ENCODE results near the gene PTPRQ. TPM values are rescaled to one million over a fixed set of nuclear protein-coding genes. Genes with fewer than 3 reads are reported as not detected.

Gene PTPRQ
- total RNA-seq, 4 donors from 2014 or later: 8.8 to 23.1 (median 11.2) TPM

DNA sequence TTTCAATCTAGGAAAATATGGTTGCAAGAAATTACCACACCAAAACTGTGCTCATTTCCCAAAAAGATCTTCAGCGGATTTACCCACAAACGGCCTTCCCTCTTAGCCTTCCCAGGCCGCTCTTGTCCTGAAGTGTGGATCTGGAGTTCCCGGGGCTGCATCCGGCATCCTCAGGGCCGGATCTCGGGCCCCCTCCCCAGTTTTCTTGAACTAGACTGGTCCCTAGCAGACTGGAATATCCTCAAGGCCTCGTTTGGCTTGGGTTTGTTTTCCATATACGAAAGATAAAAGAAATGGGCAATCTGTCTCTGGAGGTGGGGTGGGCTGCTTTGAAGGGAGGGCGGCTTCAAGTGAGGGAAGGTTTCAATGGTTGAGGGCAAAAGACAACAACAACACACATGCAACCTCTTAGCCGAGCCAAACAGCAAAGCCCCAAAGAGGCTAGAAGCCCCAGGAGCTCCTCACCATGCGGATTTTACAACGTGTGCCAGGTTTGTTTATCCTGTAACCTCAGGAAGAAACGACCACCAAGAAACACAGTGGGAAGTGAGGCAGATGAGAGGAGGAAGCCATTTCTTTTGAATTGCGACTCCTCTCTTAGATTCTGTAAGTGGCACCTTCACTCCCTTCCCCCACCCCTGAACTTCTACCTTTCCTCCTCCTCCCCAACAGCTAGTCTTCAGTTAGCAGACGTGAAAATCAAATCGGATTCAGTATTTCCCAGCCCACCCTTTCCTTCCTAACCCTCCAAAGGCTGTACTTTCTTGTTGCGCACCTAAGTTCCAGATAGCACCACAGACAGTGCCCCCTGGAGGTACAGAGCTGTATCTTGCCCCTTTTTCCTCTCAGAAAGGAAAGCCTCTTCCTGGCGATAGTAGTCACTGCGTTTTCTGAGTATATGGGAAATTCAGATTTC is 266.0 kb downstream of the PTPRQ start:
- no peak overlapping the region for H3K4me3 ChIP-seq (replicated peaks in 1 of 3)
- no peak for DNase-seq
- TF ChIP-seq, protein P1, sequence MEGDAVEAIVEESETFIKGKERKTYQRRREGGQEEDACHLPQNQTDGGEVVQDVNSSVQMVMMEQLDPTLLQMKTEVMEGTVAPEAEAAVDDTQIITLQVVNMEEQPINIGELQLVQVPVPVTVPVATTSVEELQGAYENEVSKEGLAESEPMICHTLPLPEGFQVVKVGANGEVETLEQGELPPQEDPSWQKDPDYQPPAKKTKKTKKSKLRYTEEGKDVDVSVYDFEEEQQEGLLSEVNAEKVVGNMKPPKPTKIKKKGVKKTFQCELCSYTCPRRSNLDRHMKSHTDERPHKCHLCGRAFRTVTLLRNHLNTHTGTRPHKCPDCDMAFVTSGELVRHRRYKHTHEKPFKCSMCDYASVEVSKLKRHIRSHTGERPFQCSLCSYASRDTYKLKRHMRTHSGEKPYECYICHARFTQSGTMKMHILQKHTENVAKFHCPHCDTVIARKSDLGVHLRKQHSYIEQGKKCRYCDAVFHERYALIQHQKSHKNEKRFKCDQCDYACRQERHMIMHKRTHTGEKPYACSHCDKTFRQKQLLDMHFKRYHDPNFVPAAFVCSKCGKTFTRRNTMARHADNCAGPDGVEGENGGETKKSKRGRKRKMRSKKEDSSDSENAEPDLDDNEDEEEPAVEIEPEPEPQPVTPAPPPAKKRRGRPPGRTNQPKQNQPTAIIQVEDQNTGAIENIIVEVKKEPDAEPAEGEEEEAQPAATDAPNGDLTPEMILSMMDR (IDR thresholded peaks at IDR 0.05): peak in 2 of 6 experiments; percentile 22 to 34
- no peak for TF ChIP-seq POLR2A (IDR thresholded peaks at IDR 0.05)
- H3K4me1 ChIP-seq: peaks cover 0 to 4% of the 10 kb centered on the region in 2 donors
- H3K36me3 ChIP-seq: no peaks in the 10 kb centered on the region
- no peaks in the 10 kb centered on the region for H3K9me3 ChIP-seq
- intact Hi-C loops (cut with DNase I): no loop called here
- H3K27ac ChIP-seq: no peak overlapping the region
- H3K27me3 ChIP-seq: peaks cover 6% of the 10 kb centered on the region
- WGBS, 2 donors: 52 to 54% methylated on average over 20 of the region's 20 CpGs

DNA sequence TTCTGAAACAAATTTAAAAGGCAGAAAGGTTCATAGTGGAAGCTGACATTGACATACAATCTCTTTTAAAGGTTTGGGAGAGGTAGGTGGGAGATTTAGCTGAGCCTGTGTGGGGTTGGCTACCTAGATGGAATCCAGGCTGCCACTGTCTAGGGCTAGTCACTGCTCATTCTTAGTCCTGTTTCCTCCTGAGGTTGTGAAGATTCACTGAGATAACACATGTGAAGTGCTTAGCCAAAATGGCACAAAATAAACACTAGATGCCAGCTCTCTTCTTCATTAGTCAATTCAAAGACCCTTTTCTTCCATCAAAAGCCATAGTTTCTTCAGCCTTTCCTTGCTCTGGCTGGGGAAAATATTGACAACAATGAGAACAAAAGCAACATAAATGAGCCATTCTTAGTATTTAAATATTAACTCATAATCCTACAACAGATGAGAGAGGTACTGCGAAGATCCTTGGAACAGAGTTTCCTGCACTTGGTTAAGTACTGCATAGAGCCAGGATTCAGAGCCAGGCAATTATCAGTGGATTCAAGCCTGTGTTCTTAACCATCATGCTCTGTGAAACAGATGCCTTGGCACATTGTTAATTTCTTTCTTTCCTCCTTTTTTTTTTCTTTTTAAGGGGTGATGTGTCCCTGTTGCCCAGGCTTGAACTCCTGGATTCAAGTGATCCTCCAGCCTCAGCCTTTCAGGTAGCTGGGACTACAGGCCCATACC is 266.9 kb downstream of the PTPRQ start:
- DNase-seq: no peak
- Histone ChIP-seq H3K4me1 (peaks cover 0 to 4% of the 10 kb centered on the region in 2 donors), H3K36me3 (no peaks in the 10 kb centered on the region), H3K9me3 (no peaks in the 10 kb centered on the region), H3K4me3 (replicated peaks in 1 of 3) (no peak overlapping the region), H3K27ac (no peak overlapping the region), H3K27me3 (peaks cover 6% of the 10 kb centered on the region)
- WGBS, 2 donors: 89 to 100% methylated on average over 1 of the region's 1 CpG
- TF ChIP-seq, protein P1 (IDR thresholded peaks at IDR 0.05): no peak
- TF ChIP-seq POLR2A (IDR thresholded peaks at IDR 0.05): no peak
- intact Hi-C loops (cut with DNase I): no loop called here

DNA sequence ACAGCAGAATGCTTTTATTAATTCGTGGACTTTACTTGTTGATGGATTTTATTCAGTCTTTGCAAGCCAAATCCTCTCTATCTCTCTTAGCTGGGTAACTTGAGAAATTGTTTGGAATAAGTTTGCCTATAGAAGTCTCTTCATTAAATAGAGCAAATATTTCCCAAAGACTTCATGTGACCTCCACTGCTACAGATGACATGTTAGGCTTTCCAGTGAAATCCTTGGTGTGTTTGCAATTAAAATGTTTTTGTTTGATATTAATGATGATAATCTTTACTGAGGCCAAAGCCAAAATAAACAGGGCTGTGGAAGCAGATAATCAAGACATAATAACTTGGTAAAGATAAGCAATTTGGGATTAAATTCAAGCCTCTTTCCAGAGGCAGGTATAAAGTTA is 267.8 kb downstream of the PTPRQ start:
- intact Hi-C loops (cut with DNase I): no loop called here
- TF ChIP-seq, protein P1 (IDR thresholded peaks at IDR 0.05): no peak
- TF ChIP-seq POLR2A (IDR thresholded peaks at IDR 0.05): no peak
- H3K27me3 ChIP-seq: peaks cover 6% of the 10 kb centered on the region
- H3K4me3 ChIP-seq (replicated peaks in 1 of 3): no peak overlapping the region
- DNase-seq: no peak
- H3K9me3 ChIP-seq: no peaks in the 10 kb centered on the region
- peaks cover 0 to 4% of the 10 kb centered on the region in 2 donors for H3K4me1 ChIP-seq
- WGBS, 2 donors: 76 to 77% methylated on average over 1 of the region's 1 CpG
- H3K27ac ChIP-seq: no peak overlapping the region
- no peaks in the 10 kb centered on the region for H3K36me3 ChIP-seq

DNA sequence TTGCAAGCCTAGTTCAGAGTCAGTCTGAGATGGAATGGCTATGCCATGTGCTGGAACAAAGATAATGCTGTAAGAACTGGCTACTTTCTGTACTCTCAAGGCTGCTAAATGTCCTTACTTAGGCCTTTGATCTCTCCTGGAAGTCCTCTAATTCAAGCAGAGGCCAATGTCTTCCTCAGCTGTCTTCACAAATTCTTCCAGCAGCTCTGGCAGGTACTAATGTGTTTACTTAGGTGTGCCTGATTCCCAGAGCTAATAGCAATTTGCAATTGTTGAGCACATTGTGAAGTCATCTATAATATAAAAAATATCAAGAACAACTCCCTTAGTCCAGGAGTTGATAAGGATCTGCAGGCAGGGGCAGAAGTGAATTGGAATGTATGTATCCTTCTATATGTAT is 268.8 kb downstream of the PTPRQ start:
- DNase-seq: no peak

More for the DNA sequence above, 268.8 kb downstream of the PTPRQ start:
- Histone ChIP-seq H3K27me3 (peaks cover 6% of the 10 kb centered on the region), H3K9me3 (no peaks in the 10 kb centered on the region), H3K27ac (no peak overlapping the region), H3K4me1 (peaks cover 0 to 4% of the 10 kb centered on the region in 2 donors), H3K4me3 (replicated peaks in 1 of 3) (no peak overlapping the region), H3K36me3 (no peaks in the 10 kb centered on the region)
- TF ChIP-seq, protein P1 (IDR thresholded peaks at IDR 0.05): no peak
- TF ChIP-seq POLR2A (IDR thresholded peaks at IDR 0.05): no peak
- intact Hi-C loops (cut with DNase I): no loop called here
